Endodermal cell (in vitro differentiated cells): ENCODE data around the gene PLAGL2. TPM values are rescaled to one million over a fixed set of nuclear protein-coding genes. Genes with fewer than 3 reads are reported as not detected.

Source experiments
- DNase-seq: peaks from one replicate; pipeline ENCODE4 v3.0.0-alpha.2; 2017
- H3K27ac ChIP-seq: 2 replicates; pipeline ENCODE4 v1.5.1; 2013; ENCODE audit warnings: mild to moderate bottlenecking, low read depth, low read length, moderate library complexity
- H3K27me3 ChIP-seq: 2 replicates; pipeline ENCODE4 v1.6.1; 2013; ENCODE audit warnings: mild to moderate bottlenecking, low read length, moderate library complexity; ENCODE audit not compliant: insufficient read depth, control insufficient read depth, poor library complexity, severe bottlenecking
- H3K36me3 ChIP-seq: 2 replicates; pipeline ENCODE4 v1.7.0; 2013; ENCODE audit warnings: mild to moderate bottlenecking, low read length, moderate library complexity; ENCODE audit not compliant: control insufficient read depth, insufficient read depth
- H3K4me1 ChIP-seq: one replicate; pipeline ENCODE4 v1.7.0; 2013; ENCODE audit warnings: low read length; ENCODE audit not compliant: control insufficient read depth, insufficient read depth
- H3K4me3 ChIP-seq: 2 replicates; pipeline ENCODE4 v1.5.1; 2013; ENCODE audit warnings: mild to moderate bottlenecking, low read length, moderate library complexity
- H3K9ac ChIP-seq: 2 replicates; pipeline ENCODE4 v1.6.1; 2013; ENCODE audit warnings: mild to moderate bottlenecking, low read length, moderate library complexity; ENCODE audit not compliant: poor library complexity, severe bottlenecking; ENCODE audit errors: extremely low read depth
- H3K9me3 ChIP-seq: 2 replicates; pipeline ENCODE4 v1.6.1; 2013; ENCODE audit warnings: mild to moderate bottlenecking, low read length, moderate library complexity; ENCODE audit not compliant: control insufficient read depth
- H3K27ac Mint-ChIP-seq: 2 replicates; pipeline ENCODE4 v1.8.0; 2020; ENCODE audit warnings: mixed read lengths
- H3K27me3 Mint-ChIP-seq: 2 replicates; pipeline ENCODE4 v1.8.0; 2021; ENCODE audit warnings: mild to moderate bottlenecking, mixed read lengths; ENCODE audit not compliant: insufficient read depth
- H3K36me3 Mint-ChIP-seq: 2 replicates; pipeline ENCODE4 v1.8.0; 2020; ENCODE audit warnings: low read depth, mixed read lengths
- H3K4me1 Mint-ChIP-seq: 2 replicates; pipeline ENCODE4 v1.8.0; 2020; ENCODE audit warnings: mixed read lengths
- H3K4me3 Mint-ChIP-seq: 2 replicates; pipeline ENCODE4 v1.8.0; 2020; ENCODE audit warnings: mild to moderate bottlenecking, moderate library complexity, mixed read lengths
- H3K9me3 Mint-ChIP-seq: 2 replicates; pipeline ENCODE4 v1.8.0; 2020; ENCODE audit warnings: mild to moderate bottlenecking, mixed read lengths
- CTCF ChIP-seq: fragments of 200-600 bp; sonication (generic); conservative IDR thresholded peaks from 2 replicates; pipeline ENCODE4 v1.5.0; 2021; ENCODE audit warnings: antibody characterized with exemption, mild to moderate bottlenecking
- WGBS, 2 experiments: methylation state at CpG; one replicate each; pipeline versions ENCODE4 v1.1.5 to v1.1.7; 2013; ENCODE audit warnings: missing lambda C conversion rate in 2 of 2, mixed read lengths in 1 of 2; ENCODE audit not compliant: insufficient coverage in 1 of 2, insufficient read length in 1 of 2; 5-methylcytosine and 5-hydroxymethylcytosine counted together
- total RNA-seq, 2 donors: library from RNA; stranded (reverse); fragmentation: NEBNext Ultra II Directional in 1 of 2; extraction: Animal tissue kit (Norgen Biotek cat#: 25700) in 1 of 2; gene quantifications; 2 replicates in 1 of 2; 3 replicates in 1 of 2; pipeline ENCODE4 v1.2.1, GENCODE V29; 2021

PLAGL2 gene
- total RNA-seq, 2 donors from 2014 or later: 25.5 to 34.5 TPM

DNA sequence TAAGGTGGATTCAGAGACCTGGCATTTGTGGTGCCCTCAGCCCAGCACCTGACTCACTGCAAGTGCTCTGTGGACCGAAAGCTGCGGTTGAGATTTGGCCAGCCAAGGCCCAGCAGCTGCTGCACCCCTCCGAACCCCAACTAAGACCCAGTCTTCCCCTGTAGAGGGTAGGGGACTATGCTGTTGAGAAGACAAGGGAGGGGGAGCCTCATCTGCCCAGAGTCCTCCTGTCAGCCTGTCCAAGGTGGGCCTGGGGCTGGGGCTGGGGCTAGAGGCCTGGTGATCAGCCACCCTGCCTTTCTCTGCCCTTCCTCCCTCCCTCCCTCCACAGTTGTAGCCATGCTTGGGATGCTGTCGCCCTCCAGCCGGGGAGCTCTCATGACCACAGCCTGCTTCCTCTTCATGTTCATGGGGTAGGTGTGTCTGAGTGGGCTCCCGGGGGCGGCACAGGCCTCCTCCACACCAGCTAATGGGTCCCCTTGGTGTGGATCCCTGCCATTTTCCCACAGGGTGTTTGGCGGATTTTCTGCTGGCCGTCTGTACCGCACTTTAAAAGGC lies 57.2 kb downstream of the PLAGL2 start:
- no peak overlapping the region for H3K9ac ChIP-seq
- Mint-ChIP-seq H3K9me3 (no peaks in the 10 kb centered on the region), H3K4me1 (no peaks in the 10 kb centered on the region), H3K27me3 (no peaks in the 10 kb centered on the region), H3K4me3 (no peak overlapping the region), H3K36me3 (peaks cover 84% of the 10 kb centered on the region), H3K27ac (peak overlapping the region; percentile 42)
- H3K4me1 ChIP-seq: peaks cover under 1% of the 10 kb centered on the region
- H3K36me3 ChIP-seq: peaks cover 77% of the 10 kb centered on the region
- H3K27me3 ChIP-seq: no peaks in the 10 kb centered on the region
- H3K27ac ChIP-seq: no peak overlapping the region
- WGBS, 2 experiments: 96 to 100% methylated on average over 4 to 10 of the region's 10 CpGs
- TF ChIP-seq CTCF: no peak
- no peak for DNase-seq
- H3K4me3 ChIP-seq: no peak overlapping the region
- H3K9me3 ChIP-seq: no peaks in the 10 kb centered on the region

DNA sequence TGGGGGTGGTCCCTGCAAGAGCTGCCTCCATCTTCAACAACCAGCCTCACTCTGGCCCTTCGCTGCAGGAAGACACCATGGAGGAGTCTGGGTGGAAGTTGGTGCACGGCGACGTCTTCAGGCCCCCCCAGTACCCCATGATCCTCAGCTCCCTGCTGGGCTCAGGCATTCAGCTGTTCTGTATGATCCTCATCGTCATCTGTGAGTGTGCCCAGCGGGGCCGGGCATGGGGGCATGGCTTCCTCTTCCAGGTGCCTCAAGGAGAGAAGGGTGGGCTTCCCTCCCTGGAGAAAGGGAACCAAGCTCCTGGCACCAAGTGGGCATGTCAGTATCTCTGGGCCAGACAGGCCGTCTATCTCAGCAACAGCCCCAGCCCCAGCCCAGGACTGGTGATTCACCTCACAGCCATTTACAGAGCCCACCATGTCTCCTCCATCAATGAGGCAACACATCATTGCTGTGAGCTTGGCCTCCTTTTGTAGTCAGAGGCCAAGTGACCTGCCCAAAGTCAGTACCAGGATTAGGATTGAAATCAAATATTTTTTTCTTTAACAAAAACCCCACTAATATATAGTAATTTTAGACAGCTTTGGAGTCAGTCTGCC lies 57.9 kb downstream of the PLAGL2 start:
- H3K36me3 ChIP-seq: peaks cover 84% of the 10 kb centered on the region
- Mint-ChIP-seq H3K4me1 (no peaks in the 10 kb centered on the region), H3K36me3 (peaks cover 85% of the 10 kb centered on the region)

DNA sequence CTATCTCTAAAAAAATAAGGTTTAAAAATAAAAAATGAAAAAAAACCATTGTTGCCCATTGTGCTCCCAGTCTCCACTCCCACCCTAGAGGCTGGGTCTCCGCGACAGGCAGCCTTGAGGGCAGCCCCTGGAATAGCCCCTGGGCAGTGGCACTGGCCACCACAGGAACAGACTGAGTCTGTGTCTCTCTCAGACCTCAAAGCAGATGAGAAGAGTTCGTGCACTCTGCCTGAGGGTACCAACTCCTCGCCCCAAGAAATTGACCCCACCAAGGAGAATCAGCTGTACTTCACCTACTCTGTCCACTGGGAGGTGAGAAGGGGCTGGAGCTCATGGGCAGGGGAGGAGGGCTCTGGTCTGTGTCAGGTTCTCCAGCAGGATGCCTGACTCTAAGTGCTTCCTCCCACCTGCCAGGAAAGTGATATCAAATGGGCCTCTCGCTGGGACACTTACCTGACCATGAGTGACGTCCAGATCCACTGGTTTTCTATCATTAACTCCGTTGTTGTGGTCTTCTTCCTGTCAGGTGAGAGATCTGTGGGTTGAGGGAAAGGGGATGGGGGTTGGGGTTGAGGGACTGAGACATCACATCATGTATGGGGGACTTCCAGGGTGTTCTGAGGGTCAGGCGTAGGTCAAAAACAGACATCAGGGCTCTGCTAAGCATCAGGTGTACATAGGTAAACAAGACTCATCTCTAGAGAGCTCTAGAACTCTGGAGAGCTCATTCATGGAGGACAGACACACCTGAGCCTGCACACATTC lies 62.5 kb downstream of the PLAGL2 start:
- Mint-ChIP-seq H3K9me3 (no peaks in the 10 kb centered on the region), H3K4me1 (peaks cover 2% of the 10 kb centered on the region), H3K4me3 (no peak overlapping the region), H3K27ac (no peak overlapping the region), H3K27me3 (no peaks in the 10 kb centered on the region), H3K36me3 (peaks cover 89% of the 10 kb centered on the region)
- 97 to 98% methylated on average over 7 to 8 of the region's 8 CpGs for WGBS, 2 experiments
- DNase-seq: no peak
- H3K9me3 ChIP-seq: no peaks in the 10 kb centered on the region
- no peak overlapping the region for H3K9ac ChIP-seq
- H3K27me3 ChIP-seq: no peaks in the 10 kb centered on the region
- TF ChIP-seq CTCF: no peak
- peaks cover 90% of the 10 kb centered on the region for H3K36me3 ChIP-seq
- H3K4me3 ChIP-seq: no peak overlapping the region
- no peak overlapping the region for H3K27ac ChIP-seq
- H3K4me1 ChIP-seq: no peaks in the 10 kb centered on the region

More for the DNA sequence above, 57.9 kb downstream of the PLAGL2 start:
- H3K4me3 Mint-ChIP-seq: no peak overlapping the region
- Histone ChIP-seq H3K9me3 (no peaks in the 10 kb centered on the region), H3K4me1 (no peaks in the 10 kb centered on the region), H3K9ac (no peak overlapping the region), H3K4me3 (no peak overlapping the region), H3K27me3 (no peaks in the 10 kb centered on the region), H3K27ac (no peak overlapping the region)
- H3K27ac Mint-ChIP-seq: no peak overlapping the region
- H3K27me3 Mint-ChIP-seq: no peaks in the 10 kb centered on the region
- WGBS, 2 experiments: 92 to 100% methylated on average over 3 to 8 of the region's 8 CpGs
- no peaks in the 10 kb centered on the region for H3K9me3 Mint-ChIP-seq
- no peak for TF ChIP-seq CTCF
- no peak for DNase-seq
